ENCODE measurements around the gene BBS12. TPM values are rescaled to one million over a fixed set of nuclear protein-coding genes. Genes with fewer than 3 reads are reported as not detected.

Gene BBS12
- total RNA-seq, 2 donors from 2014 or later: 2.3 TPM; not detected in 1

- Histone ChIP-seq H3K4me1 (peaks cover 12% of the 10 kb centered on the region), H3K36me3 (replicated peaks in 1 of 2; ENCODE audit: insufficient read depth in 1 of 2, low read depth in 2 of 2) (no peaks in the 10 kb centered on the region), H3K4me3 (no peak overlapping the region), H3K27ac (no peak overlapping the region), H3K27me3 (no peaks in the 10 kb centered on the region), H3K9me3 (no peaks in the 10 kb centered on the region)
- TF ChIP-seq POLR2A (IDR thresholded peaks at IDR 0.05) (no peak), CTCF (IDR thresholded peaks at IDR 0.05) (no peak)
- intact Hi-C loops (cut with DNase I): no loop called here
- ATAC-seq (no peak), DNase-seq (no peak)
- WGBS, 2 donors: 75 to 83% methylated on average over 5 of the region's 5 CpGs
Observed at GRCh38 chr4:122701061-122701460, 31.4 kb upstream of the BBS12 start.

- Histone ChIP-seq H3K4me1 (peaks cover 12% of the 10 kb centered on the region), H3K27ac (no peak overlapping the region), H3K27me3 (no peaks in the 10 kb centered on the region), H3K4me3 (no peak overlapping the region), H3K36me3 (replicated peaks in 1 of 2; ENCODE audit: insufficient read depth in 1 of 2, low read depth in 2 of 2) (no peaks in the 10 kb centered on the region), H3K9me3 (no peaks in the 10 kb centered on the region)
- ATAC-seq (no peak), DNase-seq (no peak)
- intact Hi-C loops (cut with DNase I): no loop called here
- WGBS, 2 donors: 69 to 71% methylated on average over 1 of the region's 1 CpG
- TF ChIP-seq CTCF (IDR thresholded peaks at IDR 0.05): no peak
- TF ChIP-seq POLR2A (IDR thresholded peaks at IDR 0.05): no peak
Observed at GRCh38 chr4:122701965-122702364, 30.5 kb upstream of the BBS12 start.

- Histone ChIP-seq H3K27ac (no peak overlapping the region), H3K9me3 (no peaks in the 10 kb centered on the region), H3K4me1 (peaks cover 12% of the 10 kb centered on the region), H3K27me3 (no peaks in the 10 kb centered on the region), H3K36me3 (replicated peaks in 1 of 2; ENCODE audit: insufficient read depth in 1 of 2, low read depth in 2 of 2) (no peaks in the 10 kb centered on the region), H3K4me3 (no peak overlapping the region)
- WGBS, 2 donors: 23 to 24% methylated on average over 3 of the region's 3 CpGs
- TF ChIP-seq CTCF (IDR thresholded peaks at IDR 0.05) (no peak), POLR2A (IDR thresholded peaks at IDR 0.05) (no peak)
- ATAC-seq (peak; percentile 38), DNase-seq (peak in 3 of 4 donors; percentile 14 to 52 (median 18))
- intact Hi-C loops (cut with DNase I): no loop called here
Observed at GRCh38 chr4:122702939-122703338, 29.6 kb upstream of the BBS12 start.

GRCh38 chr4:122703868-122704267 lies 28.6 kb upstream of the BBS12 start:
- no peak overlapping the region for H3K4me3 ChIP-seq
- no peak for TF ChIP-seq CTCF (IDR thresholded peaks at IDR 0.05)
- no peak for TF ChIP-seq POLR2A (IDR thresholded peaks at IDR 0.05)
- H3K27ac ChIP-seq: no peak overlapping the region
- no peak for DNase-seq
- intact Hi-C loops (cut with DNase I): no loop called here
- 61 to 67% methylated on average over 3 of the region's 3 CpGs for WGBS, 2 donors
- peaks cover 12% of the 10 kb centered on the region for H3K4me1 ChIP-seq
- H3K9me3 ChIP-seq: no peaks in the 10 kb centered on the region
- H3K27me3 ChIP-seq: no peaks in the 10 kb centered on the region
- ATAC-seq: no peak
- no peaks in the 10 kb centered on the region for H3K36me3 ChIP-seq (replicated peaks in 1 of 2; ENCODE audit: insufficient read depth in 1 of 2, low read depth in 2 of 2)

- ATAC-seq: no peak
- Histone ChIP-seq H3K4me3 (no peak overlapping the region), H3K4me1 (peaks cover 9% of the 10 kb centered on the region), H3K9me3 (no peaks in the 10 kb centered on the region), H3K36me3 (replicated peaks in 1 of 2; ENCODE audit: insufficient read depth in 1 of 2, low read depth in 2 of 2) (no peaks in the 10 kb centered on the region), H3K27me3 (peaks cover 0 to under 1% of the 10 kb centered on the region in 2 donors), H3K27ac (no peak overlapping the region)
- no peak for DNase-seq
- no peak for TF ChIP-seq CTCF (IDR thresholded peaks at IDR 0.05)
- no peak for TF ChIP-seq POLR2A (IDR thresholded peaks at IDR 0.05)
- 86 to 90% methylated on average over 4 of the region's 4 CpGs for WGBS, 2 donors
- intact Hi-C loops (cut with DNase I): no loop called here
Observed at GRCh38 chr4:122705009-122705408, 27.5 kb upstream of the BBS12 start.
